Amygdala (tissue), 56 donors: Measurements from ENCODE around the gene DIRAS3.
"Not testable (repeated sequence)": the region's sequence is repeated elsewhere in the genome, so short reads cannot be mapped to it uniquely, and the experiment has no call there.

ENCODE experiments used
- DNase-seq, 56 donors: peaks; one replicate each; lab custom pipeline; 2025; lab: John Stamatoyannopoulos, UW

The DIRAS3 gene

GRCh38 chr1:68049941-68050878, at the start of gene DIRAS3:
DIRAS3 (minus strand) TSS chr1:68050627; CDS start chr1:68047297, 3,330 bp downstream.
- peak in 5 of 56 donors; percentile 2 to 10 (median 3) for DNase-seq

DNA sequence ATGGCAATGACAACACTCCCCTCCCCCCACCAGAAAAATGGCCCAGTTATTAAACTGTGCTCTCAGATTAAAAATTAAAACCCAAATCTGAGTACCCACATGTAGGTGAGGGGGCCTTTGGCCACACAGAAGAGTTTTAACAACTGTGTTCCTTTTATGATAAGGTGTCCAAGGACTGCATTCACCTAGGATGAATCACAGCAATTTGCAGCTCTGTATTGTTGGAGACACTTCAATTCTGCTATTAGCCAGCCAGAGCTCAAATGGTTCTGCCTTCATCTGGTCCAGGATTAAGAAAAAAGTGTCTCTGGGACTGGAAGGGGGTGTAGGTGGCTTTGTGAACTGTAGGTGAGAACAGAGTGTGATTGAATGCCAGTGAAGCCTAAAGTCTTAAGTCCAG, 43.3 kb upstream of the DIRAS3 start:
- no peak for DNase-seq

DNA sequence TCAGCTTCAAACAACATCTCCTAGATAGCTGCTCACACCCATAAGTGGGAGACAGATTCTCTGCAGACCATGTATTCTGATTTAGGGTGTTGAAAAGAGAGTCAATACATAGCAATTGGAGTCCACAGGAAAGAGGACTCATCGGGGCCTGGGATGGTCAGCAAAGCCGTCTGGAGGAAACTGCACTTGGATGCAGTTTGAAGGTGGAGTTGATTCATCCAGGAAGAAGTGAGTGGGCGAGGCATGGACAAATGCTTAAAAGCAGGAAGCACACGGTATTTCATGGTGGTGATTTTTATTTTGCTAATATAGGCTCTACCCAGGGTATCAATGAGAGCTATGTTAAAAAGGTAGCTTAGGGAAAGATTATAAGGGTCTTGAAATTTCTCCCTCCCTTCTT, 36.8 kb upstream of the DIRAS3 start:
- no peak for DNase-seq

DNA sequence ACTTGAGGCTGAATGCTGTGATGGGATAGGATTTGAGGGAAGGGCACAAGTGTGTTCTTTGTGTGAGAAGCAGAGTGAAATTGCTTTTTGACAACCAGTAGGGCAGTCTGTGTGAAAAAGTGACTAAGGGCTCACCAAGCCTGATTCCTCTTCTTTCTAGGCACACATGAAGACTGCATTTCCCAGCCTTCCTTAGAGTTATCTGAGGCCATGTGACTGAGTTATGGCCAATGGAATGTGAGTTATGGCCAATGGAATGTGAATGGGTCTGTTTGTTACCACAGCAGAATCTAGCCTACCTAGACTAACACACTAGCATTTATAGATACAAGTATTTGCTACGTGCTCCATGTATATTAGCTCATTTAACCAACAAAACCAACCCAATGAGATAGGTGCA, 35.3 kb upstream of the DIRAS3 start:
- no peak for DNase-seq

GRCh38 chr1:68083686-68084085, 33.3 kb upstream of the DIRAS3 start:
- no peak for DNase-seq

DNA sequence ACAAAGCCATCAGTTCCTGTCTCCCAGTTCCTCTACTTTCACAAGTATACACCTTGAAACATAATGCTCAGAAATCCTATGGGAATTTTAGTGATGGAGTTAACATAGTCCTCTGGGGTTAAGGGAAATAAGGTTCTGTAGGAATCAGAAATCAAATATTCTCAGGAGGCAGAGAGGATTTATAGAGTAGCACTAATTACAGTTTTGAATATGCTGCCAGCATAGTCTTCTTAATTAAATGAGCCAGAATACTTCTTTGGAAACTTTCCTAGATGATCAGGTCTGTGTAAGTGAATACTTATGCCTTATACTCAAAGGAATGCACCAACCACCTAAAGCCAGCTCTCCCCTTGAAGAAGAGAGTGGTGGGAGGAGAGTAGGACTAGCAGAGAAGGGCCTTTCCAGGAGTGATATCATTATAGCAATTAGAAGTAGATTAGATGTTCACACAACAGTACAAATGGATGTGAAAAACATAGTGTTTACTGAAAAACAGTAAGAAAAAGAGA, 31.4 kb upstream of the DIRAS3 start:
- no peak for DNase-seq

GRCh38 chr1:68078647-68079046, 28.2 kb upstream of the DIRAS3 start:
- no peak for DNase-seq

GRCh38 chr1:68074472-68074871, 24.0 kb upstream of the DIRAS3 start:
- DNase-seq: no peak

GRCh38 chr1:68065766-68066165, 15.3 kb upstream of the DIRAS3 start:
- no peak for DNase-seq

DNA sequence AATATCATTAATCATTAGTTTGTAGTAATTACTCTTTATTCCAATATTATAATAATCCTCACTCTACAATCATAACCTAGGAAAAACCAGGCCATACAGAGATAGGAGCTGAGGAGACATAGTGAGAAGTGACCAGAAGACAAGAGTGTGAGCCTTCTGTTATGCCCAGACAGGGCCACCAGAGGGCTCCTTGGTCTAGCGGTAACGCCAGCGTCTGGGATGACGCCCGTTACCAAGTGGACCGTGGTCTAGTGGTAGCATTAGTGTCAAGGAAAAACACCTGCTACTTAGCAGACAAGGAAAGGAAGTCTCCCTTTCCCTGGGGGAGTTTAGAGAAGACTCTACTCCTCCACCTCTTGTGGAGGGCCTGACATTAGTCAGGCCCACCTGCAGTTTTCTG, 7.6 kb upstream of the DIRAS3 start:
- DNase-seq: not testable (repeated sequence)

DNA sequence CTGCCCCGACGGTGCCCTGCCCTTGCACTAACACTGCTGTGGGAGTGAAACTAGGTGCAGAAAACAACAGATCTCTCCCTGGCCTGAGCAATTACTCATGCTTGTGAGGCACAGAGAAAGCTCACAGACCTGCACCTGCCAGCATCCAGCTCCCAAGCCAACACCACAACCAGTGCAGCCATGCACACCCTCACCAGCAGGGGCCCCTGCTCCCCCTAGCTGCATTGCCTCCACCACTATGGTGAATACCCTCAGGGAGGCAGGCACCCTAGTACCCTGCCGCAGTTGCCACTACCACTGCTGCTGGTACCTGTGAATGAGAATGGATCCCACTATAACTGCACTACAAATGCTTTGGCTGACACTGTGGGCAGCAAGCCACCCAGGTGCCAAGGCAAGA, 7.1 kb upstream of the DIRAS3 start:
- DNase-seq: no peak

GRCh38 chr1:68057050-68057449, 6.6 kb upstream of the DIRAS3 start:
- no peak for DNase-seq

- DNase-seq: peak in 15 of 56 donors; percentile 2 to 37 (median 18)
Measured at GRCh38 chr1:68051475-68051874, 1.0 kb upstream of the DIRAS3 start.

DNA sequence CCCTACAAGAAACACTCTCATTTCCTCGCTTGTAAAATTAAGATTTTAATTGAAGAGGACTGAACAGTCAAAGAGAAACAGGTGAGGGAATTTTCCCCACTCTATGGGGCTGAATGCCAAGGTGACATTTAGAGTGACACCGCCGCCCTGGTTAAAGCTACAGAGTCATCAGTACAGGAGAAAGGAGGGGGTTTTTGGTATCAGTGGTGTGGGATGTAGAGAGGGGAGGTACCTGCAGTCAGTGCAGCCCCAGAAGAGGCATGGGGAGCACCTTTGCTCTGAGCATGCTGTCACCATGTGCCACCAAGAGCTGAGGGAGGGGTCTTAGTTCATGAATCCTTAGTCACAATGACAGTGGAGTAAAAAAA, 2.8 kb downstream of the DIRAS3 start:
- DNase-seq: no peak

DNA sequence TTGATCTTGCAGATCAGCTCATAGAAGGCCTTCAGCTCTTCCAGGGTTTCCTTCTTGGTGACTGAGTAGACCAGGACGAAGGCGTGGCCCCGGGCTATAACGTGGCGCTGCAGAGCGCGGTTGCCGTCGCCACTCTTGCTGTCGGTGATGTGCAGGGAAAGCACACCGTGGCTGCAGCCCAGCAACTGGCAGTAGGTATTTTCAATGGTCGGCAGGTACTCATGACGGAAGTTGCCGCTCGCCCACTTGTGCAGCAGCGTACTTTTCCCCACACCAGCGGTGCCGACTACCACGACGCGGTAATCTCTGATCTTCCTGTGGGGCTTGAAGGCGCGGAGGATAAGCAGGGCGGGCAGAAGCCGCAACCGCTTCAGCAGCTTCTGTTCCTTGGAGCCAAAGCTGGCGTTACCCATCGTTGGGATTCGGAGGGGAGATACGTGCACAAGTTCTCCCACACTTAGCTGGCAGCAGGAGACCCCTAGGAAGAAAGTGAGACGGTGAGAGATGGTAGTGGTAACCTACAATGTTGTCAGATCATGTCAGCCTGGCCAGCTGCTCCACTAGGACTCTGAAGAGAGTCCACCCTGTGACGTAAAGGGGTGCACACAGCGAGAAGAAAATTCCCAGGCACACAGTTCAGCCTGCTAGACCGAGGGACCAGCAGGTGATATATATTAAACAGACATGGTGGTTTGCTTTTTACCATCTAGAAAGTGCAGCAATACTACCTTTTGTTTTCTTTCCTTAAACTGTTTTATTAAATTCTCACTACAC, 3.4 kb downstream of the DIRAS3 start:
- no peak for DNase-seq

- no peak for DNase-seq
Measured at GRCh38 chr1:68046423-68046822, 4.0 kb downstream of the DIRAS3 start.

DNA sequence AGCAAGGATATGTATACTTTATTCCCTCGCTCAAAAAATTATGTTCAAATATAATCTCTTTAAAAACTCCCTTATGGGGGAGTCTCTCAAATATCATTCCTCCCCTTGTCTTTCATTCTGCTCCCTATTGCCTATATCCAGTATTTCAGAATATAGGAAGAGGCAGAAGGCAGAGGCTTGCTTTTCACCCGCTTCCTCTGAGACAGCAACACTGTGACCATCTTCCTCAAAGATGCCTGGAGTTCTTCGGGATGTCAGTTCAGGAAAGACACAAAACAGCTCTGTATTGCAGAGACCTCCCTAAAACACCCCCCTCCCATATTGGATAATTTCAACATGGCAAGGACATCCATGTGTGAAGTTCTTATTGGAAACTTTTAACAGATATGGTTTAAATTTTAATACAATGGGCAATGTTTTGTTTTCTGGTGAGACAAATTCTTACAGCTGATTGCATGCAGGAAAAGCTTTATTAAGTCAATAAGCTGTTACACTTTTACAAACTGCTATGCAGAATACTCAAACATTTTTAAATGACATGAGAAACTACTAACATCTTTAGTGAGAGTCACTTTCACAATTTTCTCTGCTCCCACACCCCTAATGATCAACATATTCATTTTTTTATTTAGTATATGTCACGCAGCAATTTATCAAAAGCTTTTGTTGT, 4.8 kb downstream of the DIRAS3 start:
- DNase-seq: no peak

DNA sequence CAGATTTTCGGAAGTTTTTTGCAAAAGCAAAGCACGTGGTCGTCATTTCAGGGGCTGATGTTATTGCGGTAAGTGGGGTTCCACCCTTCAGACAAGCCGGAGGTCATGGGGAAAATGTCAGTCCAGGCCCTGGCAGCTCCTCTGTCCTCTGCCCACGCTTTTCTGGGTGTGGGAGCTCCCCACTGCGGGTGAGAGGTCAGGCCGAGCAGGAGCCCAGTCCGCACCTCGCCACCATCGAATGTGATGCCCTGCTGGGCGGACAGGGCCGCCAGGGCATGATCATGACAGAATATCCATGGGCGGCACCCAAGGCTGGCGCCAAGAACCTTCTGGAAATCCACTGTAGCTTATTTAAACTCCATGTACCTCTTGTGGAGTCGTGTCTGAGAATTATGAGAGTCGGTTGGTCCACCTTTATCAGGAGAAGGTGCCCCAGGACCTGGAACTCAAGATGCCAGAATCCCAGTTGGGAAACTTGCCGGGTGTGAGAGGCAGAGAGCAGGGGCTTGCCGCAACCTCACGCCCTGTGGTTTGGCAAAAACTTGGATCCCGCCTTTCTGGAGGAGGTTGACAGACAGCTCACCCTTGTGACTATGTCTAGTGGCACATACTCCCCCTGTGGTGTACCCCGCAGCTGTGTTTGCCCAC, 6.9 kb downstream of the DIRAS3 start:
- no peak for DNase-seq

DNA sequence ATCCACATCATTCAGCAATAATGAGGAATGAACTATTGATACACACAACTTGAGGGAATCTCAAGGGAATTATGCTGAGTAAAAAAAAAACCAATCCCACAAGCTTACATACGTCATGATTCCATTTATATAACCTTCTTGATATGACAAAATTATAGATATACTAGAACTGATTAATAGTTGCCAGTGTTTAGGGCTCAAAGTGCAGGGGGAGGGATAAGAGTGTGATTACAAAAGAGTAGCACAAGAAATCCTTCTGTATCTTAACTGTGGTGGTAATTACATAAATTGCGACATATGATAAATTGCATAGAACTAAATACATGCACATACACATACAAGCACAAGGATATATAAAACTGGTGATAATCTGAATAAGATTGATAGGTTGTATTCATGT, 13.5 kb downstream of the DIRAS3 start:
- no peak for DNase-seq

DNA sequence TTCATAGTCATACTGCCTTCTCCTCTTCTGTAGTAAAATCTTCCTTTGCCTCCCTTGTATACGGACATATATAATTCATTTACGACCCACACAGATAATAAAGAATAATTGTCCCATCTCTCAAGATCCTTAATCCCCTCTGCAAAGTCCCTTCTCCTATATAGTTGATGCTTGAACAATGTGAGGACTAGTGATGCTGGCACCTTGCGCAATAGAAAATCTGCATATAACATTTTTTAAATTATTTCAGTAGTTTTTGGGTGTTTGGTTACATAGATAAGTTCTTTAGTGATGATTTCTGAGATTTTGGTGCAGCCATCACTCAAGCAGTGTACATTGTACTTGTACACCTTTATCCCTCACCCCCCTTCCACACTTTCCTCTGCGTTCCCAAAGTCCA, 21.0 kb downstream of the DIRAS3 start:
- no peak for DNase-seq
